HG02852 (cell line): ENCODE data around the gene USP10.

Experiments used
- ATAC-seq: cut with Tn5 transposase; IDR thresholded peaks from one replicate; pipeline ENCODE4 v1.9.1; 2021; ENCODE audit warnings: mild to moderate bottlenecking, moderate library complexity; ENCODE audit not compliant: unreplicated experiment

USP10 gene

GRCh38 chr16:84820305-84820684 lies 120.5 kb downstream of the USP10 start:
- ATAC-seq, result no peak

- ATAC-seq, result no peak
Observed at GRCh38 chr16:84820771-84821170, 121.0 kb downstream of the USP10 start.

GRCh38 chr16:84821179-84821578 lies 121.4 kb downstream of the USP10 start:
- ATAC-seq, result no peak

DNA sequence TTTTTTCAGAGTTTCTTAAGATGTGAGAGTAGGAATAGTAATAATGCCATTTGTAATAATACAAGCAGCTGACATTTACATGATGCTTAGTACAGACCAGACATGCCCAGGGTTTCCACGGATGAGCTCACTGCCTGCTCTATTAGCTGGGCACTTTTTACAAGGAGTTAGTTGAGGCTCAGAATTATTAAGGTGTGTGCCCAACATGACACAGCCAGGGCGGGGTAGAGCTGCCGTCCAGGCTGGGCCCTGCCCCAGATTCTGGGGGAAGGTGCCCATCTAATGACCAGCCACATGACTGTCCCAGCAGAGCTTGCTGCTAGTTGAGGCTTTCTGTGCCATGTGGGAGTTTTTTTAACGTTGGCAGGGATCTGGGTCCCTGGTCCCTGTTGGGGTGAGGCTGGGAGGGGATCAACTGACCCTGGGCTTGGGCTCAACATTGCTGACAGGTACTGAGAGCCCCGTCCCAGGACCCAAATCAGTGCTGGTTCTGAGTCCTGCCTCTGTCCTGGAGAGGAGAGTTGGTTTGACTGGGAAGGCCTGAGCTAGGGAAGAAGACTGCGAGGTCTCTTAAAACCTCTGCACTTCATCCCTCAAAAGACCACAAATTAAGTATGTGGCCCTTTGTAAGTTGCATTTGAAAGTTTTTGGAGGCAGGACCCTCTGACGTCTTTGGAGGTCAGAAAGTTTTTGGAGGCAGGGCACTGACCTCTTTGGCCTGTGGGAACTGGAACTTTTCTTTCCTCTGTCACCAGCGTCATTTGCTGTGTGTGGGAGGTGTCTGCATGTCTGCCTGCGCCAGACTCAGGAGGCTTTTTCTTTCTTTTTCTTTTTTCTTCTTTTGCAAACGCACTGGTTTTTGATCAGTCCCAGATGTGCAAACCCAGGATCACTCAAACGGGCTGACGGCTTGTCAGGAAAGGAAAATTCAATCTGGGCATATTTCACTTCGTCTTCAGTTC lies 122.2 kb downstream of the USP10 start:
- ATAC-seq, result no peak

DNA sequence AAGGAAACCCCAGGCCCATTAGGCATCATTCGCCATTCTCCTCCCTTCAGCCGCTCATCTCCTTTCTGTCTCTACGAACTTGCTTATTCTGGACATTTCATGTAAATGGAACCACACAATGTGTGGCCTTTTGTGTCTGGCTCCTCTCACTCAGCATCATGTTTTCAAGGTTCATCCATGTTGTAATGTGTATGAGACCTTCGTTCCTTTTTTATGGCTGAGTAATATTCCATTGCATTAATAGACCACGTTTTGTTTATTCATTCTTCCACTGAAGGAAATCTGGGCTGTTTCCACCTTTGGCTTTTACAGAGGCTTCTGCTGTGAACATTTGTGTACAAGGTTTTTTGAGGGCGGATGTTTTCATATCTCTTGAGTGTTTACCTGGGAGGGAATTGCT lies 123.2 kb downstream of the USP10 start:
- no peak for ATAC-seq

- no peak for ATAC-seq
Observed at GRCh38 chr16:84823484-84823883, 123.7 kb downstream of the USP10 start.

GRCh38 chr16:84823926-84824325 lies 124.1 kb downstream of the USP10 start:
- no peak for ATAC-seq

GRCh38 chr16:84825896-84826557 lies 126.2 kb downstream of the USP10 start:
- ATAC-seq, result no peak

GRCh38 chr16:84826558-84826941 lies 126.8 kb downstream of the USP10 start:
- ATAC-seq, result no peak

DNA sequence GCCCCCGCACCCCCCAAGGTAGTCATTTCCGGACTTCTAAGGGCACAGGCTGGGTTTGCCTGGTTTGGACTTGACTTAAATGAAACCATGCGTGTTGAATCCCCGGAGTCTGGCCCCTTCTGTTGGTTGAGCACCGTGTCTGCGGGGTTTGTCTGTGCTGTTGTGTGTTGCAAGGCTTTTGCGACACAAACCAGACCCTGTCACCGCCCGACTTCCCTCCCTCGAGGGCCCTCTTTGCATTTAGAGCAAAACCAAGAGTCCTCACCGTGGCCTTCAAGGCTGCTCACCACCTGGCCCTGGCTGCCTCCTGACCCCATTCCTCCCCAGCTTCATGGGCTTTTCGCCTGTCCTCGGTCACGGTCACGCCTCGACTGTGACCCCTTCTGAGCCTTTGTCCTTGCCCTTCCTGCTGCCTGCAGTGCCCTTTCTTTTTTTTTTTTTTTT lies 127.4 kb downstream of the USP10 start:
- no peak for ATAC-seq

GRCh38 chr16:84827897-84828296 lies 128.1 kb downstream of the USP10 start:
- ATAC-seq, result no peak

DNA sequence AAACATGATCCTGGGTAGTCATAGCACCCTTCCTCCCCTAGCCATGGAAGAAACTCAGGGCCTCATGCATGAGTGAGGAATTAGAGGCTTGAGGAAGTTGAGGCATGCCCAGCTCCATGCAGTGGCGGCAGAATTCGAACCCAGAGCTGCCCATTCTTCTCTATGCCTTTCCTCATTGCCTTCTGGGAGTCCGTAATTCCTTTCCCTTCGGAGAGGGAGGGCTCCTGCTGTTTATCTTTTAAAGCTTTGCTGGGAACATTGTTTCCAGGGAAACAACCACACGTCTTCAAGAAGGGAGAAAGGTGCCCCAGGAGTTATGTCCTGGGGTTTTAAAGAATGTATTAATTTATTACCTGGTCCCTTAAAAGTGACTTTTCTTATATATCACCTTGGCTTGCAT lies 128.5 kb downstream of the USP10 start:
- ATAC-seq, result no peak
